Neuronal stem cell (in vitro differentiated cells): ENCODE data around the gene NOC2L.
A peak's percentile ranks its signal among the peaks of the same experiment; 100 is the strongest.

Experiments used
- DNase-seq: peaks from one replicate; pipeline ENCODE4 v3.0.0-alpha.2; 2013; ENCODE audit warnings: low spot score
- H2AFZ ChIP-seq: one replicate; pipeline ENCODE4 v1.6.1; 2013; ENCODE audit warnings: mild to moderate bottlenecking, low read length, inconsistent platforms
- H2AK5ac ChIP-seq: 2 replicates; pipeline ENCODE4 v1.6.1; 2013; ENCODE audit warnings: low read depth, mild to moderate bottlenecking, inconsistent platforms, low read length, moderate library complexity, mixed read lengths
- H2BK120ac ChIP-seq: 2 replicates; pipeline ENCODE4 v1.6.1; 2013; ENCODE audit warnings: low read depth, mild to moderate bottlenecking, inconsistent platforms, low read length, moderate library complexity, mixed read lengths
- H2BK12ac ChIP-seq: one replicate; pipeline ENCODE4 v1.6.1; 2013; ENCODE audit warnings: low read length, inconsistent platforms
- H2BK15ac ChIP-seq: 2 replicates; pipeline ENCODE4 v1.6.1; 2013; ENCODE audit warnings: mild to moderate bottlenecking, low read length, inconsistent platforms, mixed read lengths
- H2BK5ac ChIP-seq: one replicate; pipeline ENCODE4 v1.6.1; 2013; ENCODE audit warnings: inconsistent platforms, mild to moderate bottlenecking, low read length, moderate library complexity
- H3K14ac ChIP-seq: one replicate; pipeline ENCODE4 v1.6.1; 2013; ENCODE audit warnings: low read length, inconsistent platforms
- H3K18ac ChIP-seq: 2 replicates; pipeline ENCODE4 v1.6.1; 2013; ENCODE audit warnings: low read length, inconsistent platforms
- H3K23ac ChIP-seq: 2 replicates; pipeline ENCODE4 v1.6.1; 2013; ENCODE audit warnings: low read depth, mild to moderate bottlenecking, mixed read lengths, low read length, inconsistent platforms; ENCODE audit not compliant: poor library complexity
- H3K27ac ChIP-seq: replicated peaks from 3 replicates; pipeline ENCODE4 v1.5.1; 2013; ENCODE audit warnings: low read length, inconsistent platforms
- H3K27me3 ChIP-seq, 3 experiments: 2 replicates each; pipeline ENCODE4 v1.6.1; 2013; ENCODE audit warnings: low read length in 3 of 3, mild to moderate bottlenecking in 2 of 3, inconsistent platforms in 1 of 3, low read depth in 1 of 3, mixed read lengths in 1 of 3, moderate library complexity in 1 of 3; ENCODE audit not compliant: control insufficient read depth in 3 of 3, insufficient read depth in 3 of 3
- H3K36me3 ChIP-seq, 2 donors: replicated peaks in 1 of 2; 2 replicates each; pipeline ENCODE4 v1.6.1; 2013; ENCODE audit warnings: low read length in 2 of 2; ENCODE audit not compliant: control insufficient read depth in 2 of 2, insufficient read depth in 2 of 2
- H3K4ac ChIP-seq: 2 replicates; pipeline ENCODE4 v1.6.1; 2013; ENCODE audit warnings: inconsistent platforms, mild to moderate bottlenecking, low read length, moderate library complexity
- H3K4me1 ChIP-seq, 2 donors: 1 replicate in 1 of 2; 2 replicates in 1 of 2; pipeline ENCODE4 v1.6.1; 2013; ENCODE audit warnings: low read length in 2 of 2, low read depth in 1 of 2; ENCODE audit not compliant: control insufficient read depth in 2 of 2, insufficient read depth in 1 of 2
- H3K4me2 ChIP-seq: one replicate; pipeline ENCODE4 v1.6.1; 2013; ENCODE audit warnings: mild to moderate bottlenecking, low read length, inconsistent platforms; ENCODE audit not compliant: insufficient read depth, poor library complexity, severe bottlenecking
- H3K4me3 ChIP-seq, 2 donors: 2 replicates each; pipeline ENCODE4 v1.5.1; 2013; ENCODE audit warnings: low read length in 2 of 2, mild to moderate bottlenecking in 2 of 2, inconsistent platforms in 1 of 2, moderate library complexity in 1 of 2
- H3K79me1 ChIP-seq: one replicate; pipeline ENCODE4 v1.6.1; 2013; ENCODE audit warnings: low read depth, mild to moderate bottlenecking, inconsistent platforms, low read length, moderate library complexity
- H3K9ac ChIP-seq: one replicate; pipeline ENCODE4 v1.6.1; 2013; ENCODE audit warnings: mild to moderate bottlenecking, low read depth, low read length, inconsistent platforms; ENCODE audit not compliant: poor library complexity
- H3K9me3 ChIP-seq, 2 donors: replicated peaks in 1 of 2; 2 replicates each; pipeline versions ENCODE3 to v1.6.1; 2013; ENCODE audit warnings: low read length in 2 of 2, mild to moderate bottlenecking in 2 of 2, inconsistent platforms in 1 of 2, low read depth in 1 of 2, mixed read lengths in 1 of 2, moderate library complexity in 1 of 2; ENCODE audit not compliant: control insufficient read depth in 2 of 2, insufficient read depth in 1 of 2
- H4K8ac ChIP-seq: one replicate; pipeline ENCODE4 v1.6.1; 2013; ENCODE audit warnings: low read depth, mild to moderate bottlenecking, inconsistent platforms, low read length, moderate library complexity
- H4K91ac ChIP-seq: one replicate; pipeline ENCODE4 v1.6.1; 2013; ENCODE audit warnings: low read length, low read depth, mild to moderate bottlenecking, inconsistent platforms; ENCODE audit not compliant: poor library complexity
- WGBS, 2 donors: extraction: QIAGEN DNeasy Blood & Tissue Kit; methylation state at CpG; one replicate each; pipeline ENCODE4 v1.1.7; 2013; ENCODE audit warnings: missing lambda C conversion rate in 2 of 2, mixed read lengths in 1 of 2; ENCODE audit not compliant: insufficient read length in 2 of 2, insufficient replicate concordance in 1 of 2; ENCODE audit errors: extremely low coverage in 2 of 2; 5-methylcytosine and 5-hydroxymethylcytosine counted together

Gene NOC2L

GRCh38 chr1:962381-963300, 3.6 kb upstream of the NOC2L start:
- peaks cover 11% of the 10 kb centered on the region for H3K79me1 ChIP-seq
- H3K9me3 ChIP-seq = no peaks in the 10 kb centered on the region
- H3K4me2 ChIP-seq = no peak overlapping the region
- no peak overlapping the region for H3K4ac ChIP-seq
- H3K23ac ChIP-seq = peak overlapping the region; percentile 91
- no peak overlapping the region for H2BK15ac ChIP-seq
- H3K9ac ChIP-seq = peak overlapping the region; percentile 21
- H3K4me1 ChIP-seq = peaks cover 7 to 10% of the 10 kb centered on the region in 2 donors
- DNase-seq = no peak
- no peak overlapping the region for H3K27ac ChIP-seq
- H2AFZ ChIP-seq = no peak overlapping the region
- H2AK5ac ChIP-seq = no peak overlapping the region
- H2BK12ac ChIP-seq = no peak overlapping the region
- H3K14ac ChIP-seq = no peak overlapping the region
- H4K8ac ChIP-seq = no peak overlapping the region
- H4K91ac ChIP-seq = no peak overlapping the region
- WGBS, 2 donors = no CpG with 5 or more reads among the region's 57 CpGs
- H3K27me3 ChIP-seq = peaks cover 11 to 42% (median 21%) of the 10 kb centered on the region in 3 experiments
- no peak overlapping the region for H2BK5ac ChIP-seq
- H3K36me3 ChIP-seq = peaks cover 9 to 30% of the 10 kb centered on the region in 2 donors
- no peak overlapping the region for H3K18ac ChIP-seq
- H3K4me3 ChIP-seq = no peak overlapping the region
- no peak overlapping the region for H2BK120ac ChIP-seq

GRCh38 chr1:961132-961669, 2.1 kb upstream of the NOC2L start:
- Histone ChIP-seq H3K9me3 (no peaks in the 10 kb centered on the region), H3K36me3 (peaks cover 16 to 41% of the 10 kb centered on the region in 2 donors), H4K8ac (no peak overlapping the region), H2AFZ (peak overlapping the region; percentile 90), H2BK15ac (peak overlapping the region; percentile 1), H2AK5ac (peak overlapping the region; percentile 43), H3K23ac (peak overlapping the region; percentile 89), H3K14ac (peak overlapping the region; percentile 56), H3K27me3 (peaks cover 4 to 28% (median 7%) of the 10 kb centered on the region in 3 experiments), H2BK5ac (no peak overlapping the region), H3K79me1 (peaks cover 11% of the 10 kb centered on the region), H3K18ac (peak overlapping the region; percentile 87), H4K91ac (no peak overlapping the region), H3K4me3 (peak overlapping the region; percentile 64 to 94), H3K4me1 (peaks cover 2 to 5% of the 10 kb centered on the region in 2 donors), H2BK12ac (no peak overlapping the region), H2BK120ac (no peak overlapping the region), H3K27ac (no peak overlapping the region), H3K4ac (no peak overlapping the region), H3K9ac (peak overlapping the region; percentile 77), H3K4me2 (peak overlapping the region; percentile 93)
- no peak for DNase-seq
- WGBS, 2 donors = no CpG with 5 or more reads among the region's 56 CpGs

GRCh38 chr1:960363-961131, 1.5 kb upstream of the NOC2L start, which contains the start of gene KLHL17:
TSS of gene KLHL17 (plus strand) at chr1:960584. CDS start at chr1:960694, 110 bp downstream.
- no peak within 1 kb of the TSS for H4K91ac ChIP-seq
- H3K79me1 ChIP-seq = peaks cover 11% of the 10 kb centered on the region
- H4K8ac ChIP-seq = no peak within 1 kb of the TSS
- DNase-seq = no peak
- no peaks in the 10 kb centered on the region for H3K9me3 ChIP-seq
- peaks cover 0 to 5% of the 10 kb centered on the region in 2 donors for H3K4me1 ChIP-seq
- peaks cover 22 to 48% of the 10 kb centered on the region in 2 donors for H3K36me3 ChIP-seq
- peak within 1 kb of the TSS; percentile 81 for H2BK120ac ChIP-seq
- peak within 1 kb of the TSS; percentile 64 to 94 for H3K4me3 ChIP-seq
- H3K4ac ChIP-seq = no peak within 1 kb of the TSS
- peak within 1 kb of the TSS; percentile 88 for H2AK5ac ChIP-seq
- H2BK12ac ChIP-seq = no peak within 1 kb of the TSS
- WGBS, 2 donors = no CpG with 5 or more reads among the region's 109 CpGs
- no peak within 1 kb of the TSS for H3K27ac ChIP-seq
- peak within 1 kb of the TSS; percentile 66 for H2BK5ac ChIP-seq
- H3K23ac ChIP-seq = peak within 1 kb of the TSS; percentile 89
- H2BK15ac ChIP-seq = peak within 1 kb of the TSS; percentile 91
- peak within 1 kb of the TSS; percentile 93 for H3K4me2 ChIP-seq
- peak within 1 kb of the TSS; percentile 77 for H3K9ac ChIP-seq
- peak within 1 kb of the TSS; percentile 56 for H3K14ac ChIP-seq
- peak within 1 kb of the TSS; percentile 92 for H3K18ac ChIP-seq
- peak within 1 kb of the TSS; percentile 90 for H2AFZ ChIP-seq
- peaks cover under 1 to 22% (median 4%) of the 10 kb centered on the region in 3 experiments for H3K27me3 ChIP-seq
